ENCODE data around the gene PUSL1. TPM values are rescaled to one million over a fixed set of nuclear protein-coding genes. Genes with fewer than 3 reads are reported as not detected.

The PUSL1 gene
- total and polyA plus RNA-seq, 2 experiments from 2014 or later: 41.5 to 55.8 TPM

GRCh38 chr1:1340791-1341548, 32.6 kb downstream of the PUSL1 start:
- TF ChIP-seq REST (IDR thresholded peaks at IDR 0.05; ENCODE audit: unreplicated experiment) (no peak), JUNB (IDR thresholded peaks at IDR 0.05; ENCODE audit: unreplicated experiment) (no peak), CREB1 (CRISPR knock-in tag; IDR thresholded peaks at IDR 0.05; ENCODE audit: low read depth) (no peak), EZH2 (IDR thresholded peaks at IDR 0.05; ENCODE audit: low read depth, unreplicated experiment) (no peak), ZNF114 (CRISPR knock-in tag; IDR thresholded peaks at IDR 0.05) (no peak), ETS1 (IDR thresholded peaks at IDR 0.05) (no peak), ZNF462 (CRISPR knock-in tag; IDR thresholded peaks at IDR 0.05) (no peak), POLR2AphosphoS5 (IDR thresholded peaks at IDR 0.05; ENCODE audit: low read depth) (no peak), ZNF331 (CRISPR knock-in tag; IDR thresholded peaks at IDR 0.05; ENCODE audit: low read depth) (no peak), STAT1 (IDR thresholded peaks at IDR 0.05; ENCODE audit: unreplicated experiment) (no peak), NANOG (IDR thresholded peaks at IDR 0.05; ENCODE audit: borderline replicate concordance) (no peak), EZH2phosphoT487 (IDR thresholded peaks at IDR 0.05; ENCODE audit: unreplicated experiment) (no peak), CTCF (conservative IDR thresholded peaks at IDR 0.05; ENCODE audit: low read depth in 2 of 2) (no peak)
- no peak overlapping the region for H3K4me3 Mint-ChIP-seq
- no peaks in the 10 kb centered on the region for H3K9me2 ChIP-seq (ENCODE audit: insufficient read depth)
- 0 out of 2 replicates have a peak, but pooled peaks cover 3% of the 10 kb centered on the region for H4K20me1 ChIP-seq (replicated peaks; ENCODE audit: insufficient read depth)
- no peak for DNase-seq (ENCODE audit: low spot score)
- no peaks in the 10 kb centered on the region for H3K36me3 ChIP-seq (ENCODE audit: insufficient read depth)
- no peaks in the 10 kb centered on the region; the same call in 2 of the 3 replicates for H3K4me1 Mint-ChIP-seq
- no peak overlapping the region for H3K27ac Mint-ChIP-seq
- peaks cover 9% of the 10 kb centered on the region for H3F3A ChIP-seq (replicated peaks; ENCODE audit: low read depth)
- H3K4me1 ChIP-seq (ENCODE audit: insufficient read depth): no peaks in the 10 kb centered on the region
- H3K27me3 Mint-ChIP-seq (ENCODE audit: insufficient read depth, low read depth, poor library complexity): peaks cover 6% of the 10 kb centered on the region
- H3K4me2 ChIP-seq: no peak overlapping the region
- ATAC-seq: no peak
- H2AFZ ChIP-seq: no peak overlapping the region
- H3K4me3 ChIP-seq: no peak overlapping the region
- H3K9me3 Mint-ChIP-seq: no peaks in the 10 kb centered on the region; the same call in 2 of the 3 replicates
- H3K27me3 ChIP-seq (ENCODE audit: insufficient read depth): no peaks in the 10 kb centered on the region
- H3K36me3 Mint-ChIP-seq (ENCODE audit: low read depth): peaks cover 18% of the 10 kb centered on the region
- H3K79me2 ChIP-seq (replicated peaks; ENCODE audit: insufficient read depth): no peaks in the 10 kb centered on the region
- no peak overlapping the region for H3K27ac ChIP-seq (ENCODE audit: low read depth)

All from GM23338 (cell line).